HL-60 (cell line): Measurements from ENCODE around the gene VSX2.

Experiments used
- DNase-seq, 2 experiments: peaks; one replicate each; pipeline ENCODE4 v3.0.0-alpha.2; 2010 to 2020; ENCODE audit warnings: low read depth in 1 of 2, low spot score in 1 of 2
- H3K27ac ChIP-seq: fragments of 250-450 bp; sonication (Bioruptor Pico); replicated peaks from 2 replicates; pipeline ENCODE4 v1.5.1; 2020; ENCODE audit warnings: mild to moderate bottlenecking, moderate library complexity
- H3K27me3 ChIP-seq: fragments of 250-450 bp; sonication (Bioruptor Pico); 2 replicates; pipeline ENCODE4 v1.5.1; 2021; ENCODE audit warnings: mild to moderate bottlenecking, moderate library complexity; ENCODE audit not compliant: insufficient read depth, poor library complexity, severe bottlenecking
- H3K4me3 ChIP-seq: replicated peaks from 2 replicates; pipeline ENCODE4 v1.5.1; 2011; ENCODE audit warnings: mild to moderate bottlenecking, control low read depth, low read length; ENCODE audit not compliant: insufficient read depth
- GABPA ChIP-seq: IDR thresholded peaks from 2 replicates; pipeline ENCODE4 v1.6.1; 2012; ENCODE audit warnings: low read depth
- POLR2AphosphoS5 ChIP-seq: IDR thresholded peaks from 2 replicates; pipeline ENCODE4 v1.6.1; 2012; ENCODE audit warnings: low read depth
- SPI1 ChIP-seq: IDR thresholded peaks from 2 replicates; pipeline ENCODE4 v1.6.1; 2012; ENCODE audit warnings: low read depth, mild to moderate bottlenecking, borderline replicate concordance
- TF ChIP-seq, protein P1 (sequence below): IDR thresholded peaks from one replicate; pipeline ENCODE4 v1.5.1; 2011; ENCODE audit warnings: low read length, control low read depth, inconsistent platforms; ENCODE audit not compliant: insufficient read depth
- TF ChIP-seq, protein P2 (sequence below): IDR thresholded peaks from 2 replicates; pipeline ENCODE4 v1.6.1; 2012; ENCODE audit warnings: low read depth; ENCODE audit not compliant: insufficient replicate concordance

VSX2 gene

DNA sequence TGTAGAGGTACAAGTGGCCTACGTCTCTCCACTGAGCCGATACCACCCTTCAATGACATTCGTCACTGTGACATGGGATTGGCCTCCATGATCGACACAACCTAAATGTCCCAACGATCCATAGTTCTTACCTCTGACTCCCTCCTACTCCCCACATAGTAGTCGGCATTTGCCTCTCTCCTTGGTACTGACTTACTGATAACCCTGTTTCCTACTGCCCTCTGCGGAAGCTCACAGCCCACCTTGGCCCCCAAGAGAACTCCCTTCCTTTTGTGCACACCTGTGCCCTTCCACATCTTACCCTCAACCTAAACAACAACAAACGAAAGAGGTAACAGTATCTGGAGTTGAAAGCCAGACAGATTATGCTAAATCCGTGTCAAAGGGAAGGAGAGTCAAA, 23.9 kb downstream of the VSX2 start:
- no peaks in the 10 kb centered on the region for H3K27me3 ChIP-seq
- no peak for DNase-seq
- no peak overlapping the region for H3K4me3 ChIP-seq
- TF ChIP-seq, protein P1, sequence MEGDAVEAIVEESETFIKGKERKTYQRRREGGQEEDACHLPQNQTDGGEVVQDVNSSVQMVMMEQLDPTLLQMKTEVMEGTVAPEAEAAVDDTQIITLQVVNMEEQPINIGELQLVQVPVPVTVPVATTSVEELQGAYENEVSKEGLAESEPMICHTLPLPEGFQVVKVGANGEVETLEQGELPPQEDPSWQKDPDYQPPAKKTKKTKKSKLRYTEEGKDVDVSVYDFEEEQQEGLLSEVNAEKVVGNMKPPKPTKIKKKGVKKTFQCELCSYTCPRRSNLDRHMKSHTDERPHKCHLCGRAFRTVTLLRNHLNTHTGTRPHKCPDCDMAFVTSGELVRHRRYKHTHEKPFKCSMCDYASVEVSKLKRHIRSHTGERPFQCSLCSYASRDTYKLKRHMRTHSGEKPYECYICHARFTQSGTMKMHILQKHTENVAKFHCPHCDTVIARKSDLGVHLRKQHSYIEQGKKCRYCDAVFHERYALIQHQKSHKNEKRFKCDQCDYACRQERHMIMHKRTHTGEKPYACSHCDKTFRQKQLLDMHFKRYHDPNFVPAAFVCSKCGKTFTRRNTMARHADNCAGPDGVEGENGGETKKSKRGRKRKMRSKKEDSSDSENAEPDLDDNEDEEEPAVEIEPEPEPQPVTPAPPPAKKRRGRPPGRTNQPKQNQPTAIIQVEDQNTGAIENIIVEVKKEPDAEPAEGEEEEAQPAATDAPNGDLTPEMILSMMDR = no peak
- TF ChIP-seq, protein P2, sequence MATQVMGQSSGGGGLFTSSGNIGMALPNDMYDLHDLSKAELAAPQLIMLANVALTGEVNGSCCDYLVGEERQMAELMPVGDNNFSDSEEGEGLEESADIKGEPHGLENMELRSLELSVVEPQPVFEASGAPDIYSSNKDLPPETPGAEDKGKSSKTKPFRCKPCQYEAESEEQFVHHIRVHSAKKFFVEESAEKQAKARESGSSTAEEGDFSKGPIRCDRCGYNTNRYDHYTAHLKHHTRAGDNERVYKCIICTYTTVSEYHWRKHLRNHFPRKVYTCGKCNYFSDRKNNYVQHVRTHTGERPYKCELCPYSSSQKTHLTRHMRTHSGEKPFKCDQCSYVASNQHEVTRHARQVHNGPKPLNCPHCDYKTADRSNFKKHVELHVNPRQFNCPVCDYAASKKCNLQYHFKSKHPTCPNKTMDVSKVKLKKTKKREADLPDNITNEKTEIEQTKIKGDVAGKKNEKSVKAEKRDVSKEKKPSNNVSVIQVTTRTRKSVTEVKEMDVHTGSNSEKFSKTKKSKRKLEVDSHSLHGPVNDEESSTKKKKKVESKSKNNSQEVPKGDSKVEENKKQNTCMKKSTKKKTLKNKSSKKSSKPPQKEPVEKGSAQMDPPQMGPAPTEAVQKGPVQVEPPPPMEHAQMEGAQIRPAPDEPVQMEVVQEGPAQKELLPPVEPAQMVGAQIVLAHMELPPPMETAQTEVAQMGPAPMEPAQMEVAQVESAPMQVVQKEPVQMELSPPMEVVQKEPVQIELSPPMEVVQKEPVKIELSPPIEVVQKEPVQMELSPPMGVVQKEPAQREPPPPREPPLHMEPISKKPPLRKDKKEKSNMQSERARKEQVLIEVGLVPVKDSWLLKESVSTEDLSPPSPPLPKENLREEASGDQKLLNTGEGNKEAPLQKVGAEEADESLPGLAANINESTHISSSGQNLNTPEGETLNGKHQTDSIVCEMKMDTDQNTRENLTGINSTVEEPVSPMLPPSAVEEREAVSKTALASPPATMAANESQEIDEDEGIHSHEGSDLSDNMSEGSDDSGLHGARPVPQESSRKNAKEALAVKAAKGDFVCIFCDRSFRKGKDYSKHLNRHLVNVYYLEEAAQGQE = peak; percentile 74
- no peak for TF ChIP-seq SPI1
- H3K27ac ChIP-seq = no peak overlapping the region

DNA sequence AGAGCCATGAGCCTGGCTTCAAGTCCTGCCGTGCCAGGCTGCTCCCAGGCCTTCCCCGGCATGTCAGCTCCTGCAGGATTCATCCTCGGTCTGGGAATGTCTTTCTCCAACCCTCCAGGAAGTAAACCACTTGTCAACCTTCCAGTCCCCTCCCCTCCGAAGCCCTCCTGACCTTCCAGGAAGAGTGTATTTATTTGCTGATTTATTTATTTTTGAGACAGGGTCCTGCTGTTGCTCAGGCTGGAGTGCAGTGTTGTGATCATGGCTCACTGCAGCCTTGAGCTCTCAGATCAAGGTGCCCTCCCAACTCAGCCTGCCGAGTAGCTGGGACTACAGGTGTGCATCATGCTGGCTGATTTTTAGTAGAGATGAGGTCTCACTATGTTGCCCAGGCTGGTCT, 24.7 kb downstream of the VSX2 start:
- H3K27me3 ChIP-seq = no peaks in the 10 kb centered on the region
- TF ChIP-seq POLR2AphosphoS5 = no peak
- TF ChIP-seq, protein P2 = no peak
- no peak for TF ChIP-seq GABPA
- TF ChIP-seq, protein P1 = no peak
- TF ChIP-seq SPI1 = no peak
- no peak overlapping the region for H3K4me3 ChIP-seq
- H3K27ac ChIP-seq = no peak overlapping the region
- DNase-seq = no peak

DNA sequence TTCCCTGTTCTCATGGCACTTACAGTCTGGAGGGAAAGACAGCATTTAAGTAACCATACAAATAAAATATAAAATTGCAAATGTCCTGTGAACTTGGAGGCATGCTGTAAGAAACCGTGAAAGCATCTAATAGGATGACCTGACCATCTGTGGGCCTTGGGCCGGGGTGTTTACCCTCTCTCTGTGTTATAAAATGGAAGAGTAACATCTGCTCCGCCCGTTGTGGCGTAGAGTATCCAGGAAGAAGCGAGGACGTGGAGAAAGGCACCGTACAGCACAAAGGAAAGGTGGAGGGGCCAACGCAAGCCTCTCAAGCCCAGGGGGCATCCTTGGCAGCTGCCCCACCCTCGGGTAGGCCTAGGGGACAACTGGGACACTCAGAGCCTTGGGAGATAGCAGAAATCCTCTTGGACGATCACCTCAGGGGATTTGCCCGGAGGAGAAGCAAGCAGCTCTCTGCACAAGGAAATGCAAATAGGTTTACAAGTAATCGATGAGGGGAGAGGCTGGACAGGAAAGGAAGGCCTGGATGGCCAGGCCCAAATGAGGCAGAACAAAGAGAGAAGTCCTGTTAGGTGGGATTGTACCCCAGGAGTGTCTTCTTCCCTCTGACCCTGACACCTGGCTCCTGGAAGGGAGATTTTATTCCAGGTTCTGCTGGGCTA, 26.2 kb downstream of the VSX2 start:
- TF ChIP-seq GABPA (no peak), POLR2AphosphoS5 (no peak), SPI1 (no peak)
- TF ChIP-seq, protein P2 = no peak
- TF ChIP-seq, protein P1 = no peak
- Histone ChIP-seq H3K27me3 (no peaks in the 10 kb centered on the region), H3K27ac (no peak overlapping the region), H3K4me3 (no peak overlapping the region)
- DNase-seq = no peak
